ENCODE measurements around the gene FNDC3A.

DNA sequence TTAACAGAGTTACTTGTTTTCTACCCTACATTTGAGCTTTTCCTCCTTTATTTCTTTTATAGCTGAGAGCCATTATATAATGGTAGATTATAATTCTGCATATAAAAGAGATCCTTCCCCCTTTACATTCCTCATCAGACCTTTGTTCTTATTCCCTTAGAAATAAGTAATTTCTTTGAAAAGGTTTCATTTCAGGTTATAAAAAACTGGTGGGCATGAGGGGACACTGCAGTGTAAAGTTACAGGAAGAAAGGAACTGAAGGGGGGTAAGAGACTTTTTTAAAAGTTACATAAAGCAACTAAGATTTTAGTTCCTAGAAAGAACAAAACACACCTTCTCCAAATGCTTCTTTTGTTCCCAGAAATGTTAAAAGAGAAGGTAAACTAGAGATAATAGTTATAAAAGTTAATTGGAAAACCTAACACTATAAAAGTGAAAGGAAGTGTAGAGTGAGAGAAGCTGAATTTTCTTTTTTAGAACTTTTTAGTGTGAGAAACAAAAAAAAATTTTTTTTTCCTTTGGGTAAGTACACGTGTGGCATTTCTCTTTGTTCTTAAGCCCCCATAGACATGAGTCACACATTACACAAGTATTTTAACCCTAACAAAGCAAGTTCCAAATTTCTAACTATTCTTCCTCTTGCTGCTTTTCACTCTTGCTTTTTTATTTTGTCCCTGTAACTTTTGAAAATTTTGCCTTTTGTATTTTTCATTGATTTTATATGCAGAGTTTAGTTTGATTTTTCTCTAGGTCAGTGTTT, 138.0 kb downstream of the FNDC3A start:
- TF ChIP-seq EZH2 (IDR thresholded peaks at IDR 0.05; ENCODE audit: low read length, unreplicated experiment) (no peak), EZH2phosphoT487 (IDR thresholded peaks at IDR 0.05; ENCODE audit: borderline replicate concordance, low read length) (no peak)
- TF ChIP-seq, protein P1, sequence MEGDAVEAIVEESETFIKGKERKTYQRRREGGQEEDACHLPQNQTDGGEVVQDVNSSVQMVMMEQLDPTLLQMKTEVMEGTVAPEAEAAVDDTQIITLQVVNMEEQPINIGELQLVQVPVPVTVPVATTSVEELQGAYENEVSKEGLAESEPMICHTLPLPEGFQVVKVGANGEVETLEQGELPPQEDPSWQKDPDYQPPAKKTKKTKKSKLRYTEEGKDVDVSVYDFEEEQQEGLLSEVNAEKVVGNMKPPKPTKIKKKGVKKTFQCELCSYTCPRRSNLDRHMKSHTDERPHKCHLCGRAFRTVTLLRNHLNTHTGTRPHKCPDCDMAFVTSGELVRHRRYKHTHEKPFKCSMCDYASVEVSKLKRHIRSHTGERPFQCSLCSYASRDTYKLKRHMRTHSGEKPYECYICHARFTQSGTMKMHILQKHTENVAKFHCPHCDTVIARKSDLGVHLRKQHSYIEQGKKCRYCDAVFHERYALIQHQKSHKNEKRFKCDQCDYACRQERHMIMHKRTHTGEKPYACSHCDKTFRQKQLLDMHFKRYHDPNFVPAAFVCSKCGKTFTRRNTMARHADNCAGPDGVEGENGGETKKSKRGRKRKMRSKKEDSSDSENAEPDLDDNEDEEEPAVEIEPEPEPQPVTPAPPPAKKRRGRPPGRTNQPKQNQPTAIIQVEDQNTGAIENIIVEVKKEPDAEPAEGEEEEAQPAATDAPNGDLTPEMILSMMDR (conservative IDR thresholded peaks at IDR 0.05; ENCODE audit: low read depth, low read length), result no peak
